ENCODE data around the gene AGXT. TPM values are rescaled to one million over a fixed set of nuclear protein-coding genes. Genes with fewer than 3 reads are reported as not detected.

AGXT gene
- total and polyA plus RNA-seq, 2 of the 8 experiments (the other 6 are each of a cell fraction or from before 2014, with no cell fraction given), result 0.03 TPM; not detected in 1

- TF ChIP-seq TAF7 (optimal IDR thresholded peaks at IDR 0.05; ENCODE audit: borderline replicate concordance, low read depth, low read length) (no peak), ATF2 (IDR thresholded peaks at IDR 0.05; ENCODE audit: low read length) (no peak), KDM1A (IDR thresholded peaks at IDR 0.05; ENCODE audit: borderline replicate concordance, low read length) (no peak)
Measured at GRCh38 chr2:240825476-240825875, 43.1 kb upstream of the AGXT start (continued).

Measured in H1 (cell line).